ENCODE measurements around the gene SLC25A14. TPM values are rescaled to one million over a fixed set of nuclear protein-coding genes. Genes with fewer than 3 reads are reported as not detected.

SLC25A14 gene
- total RNA-seq, 1 donor from 2014 or later = 2.3 TPM

DNA sequence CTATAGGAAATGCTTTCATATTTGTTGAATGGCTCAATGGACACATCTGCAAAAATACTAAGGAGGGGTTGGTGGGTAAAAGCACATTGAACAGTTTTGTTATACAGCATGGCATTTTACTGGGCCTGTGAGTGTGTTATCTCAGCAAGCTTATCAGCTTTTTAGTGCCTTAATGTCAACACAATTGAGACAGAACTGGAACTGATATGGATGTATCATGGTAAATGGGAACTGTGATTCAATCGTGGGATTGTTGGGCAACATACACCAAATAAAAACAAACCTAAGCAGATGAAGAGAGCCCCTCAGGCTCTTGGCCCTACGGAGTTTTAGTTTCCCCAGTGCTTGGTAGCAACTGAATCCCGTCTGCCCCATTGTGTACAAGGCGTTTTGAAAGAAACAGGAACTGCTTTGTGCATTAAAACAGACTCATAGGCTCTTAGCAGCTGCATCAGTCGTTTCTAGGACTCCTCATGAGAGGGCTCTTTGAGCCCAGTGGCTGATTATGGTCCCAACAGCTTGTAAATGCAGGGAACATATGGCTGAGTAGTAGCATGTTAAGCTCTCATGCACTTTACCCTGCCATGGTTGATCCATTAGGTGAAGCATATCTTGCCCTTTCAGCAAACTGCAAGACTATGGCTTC is 38.4 kb downstream of the SLC25A14 start:
- ATAC-seq = no peak
- DNase-seq (ENCODE audit: low spot score) = no peak

DNA sequence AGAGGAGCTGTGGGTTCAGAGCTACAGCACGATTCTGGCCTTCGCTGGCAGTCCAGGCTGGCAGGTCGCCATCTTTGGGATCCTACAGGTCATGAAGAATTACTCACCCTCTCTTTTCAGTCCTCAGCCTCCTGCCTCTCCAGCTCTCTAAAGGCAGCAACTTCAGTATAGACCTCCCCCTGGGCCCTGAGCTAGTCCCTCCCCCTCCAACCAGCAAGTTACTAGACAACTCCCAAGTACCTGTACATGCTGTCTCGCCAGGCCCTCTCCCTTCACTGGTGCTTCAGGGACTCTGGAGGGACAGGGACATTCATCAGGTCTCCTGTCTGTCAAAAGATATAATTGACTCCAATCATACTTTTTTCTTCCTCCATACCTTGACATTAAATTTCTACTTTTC is 45.8 kb downstream of the SLC25A14 start, which contains the start of gene GPR119:
TSS of gene GPR119 (minus strand) at position 155 of the 400 bp plus-strand sequence. CDS start 227 bp downstream, outside the sequence.
- no peak for DNase-seq (ENCODE audit: low spot score)
- ATAC-seq = no peak

DNA sequence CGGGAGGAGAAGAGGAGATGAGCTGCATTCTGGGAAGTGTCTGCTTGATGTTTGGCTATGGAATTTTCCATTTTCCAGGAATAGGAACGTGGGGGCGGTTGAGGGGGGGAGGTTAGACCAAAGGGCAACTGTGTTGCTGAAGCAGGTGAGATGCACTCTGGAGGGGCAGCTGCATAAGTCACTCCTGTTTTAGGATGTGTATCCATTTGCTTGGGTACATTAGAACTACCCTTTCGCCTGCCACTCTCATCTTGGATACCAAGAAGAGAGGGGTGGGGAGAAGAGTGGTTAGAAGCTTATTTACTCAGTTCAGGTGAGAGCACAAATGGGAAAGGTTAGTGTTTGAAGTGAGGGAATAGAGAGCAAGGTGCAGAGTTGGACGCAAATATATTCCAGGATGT is 46.7 kb downstream of the SLC25A14 start:
- no peak for ATAC-seq

DNA sequence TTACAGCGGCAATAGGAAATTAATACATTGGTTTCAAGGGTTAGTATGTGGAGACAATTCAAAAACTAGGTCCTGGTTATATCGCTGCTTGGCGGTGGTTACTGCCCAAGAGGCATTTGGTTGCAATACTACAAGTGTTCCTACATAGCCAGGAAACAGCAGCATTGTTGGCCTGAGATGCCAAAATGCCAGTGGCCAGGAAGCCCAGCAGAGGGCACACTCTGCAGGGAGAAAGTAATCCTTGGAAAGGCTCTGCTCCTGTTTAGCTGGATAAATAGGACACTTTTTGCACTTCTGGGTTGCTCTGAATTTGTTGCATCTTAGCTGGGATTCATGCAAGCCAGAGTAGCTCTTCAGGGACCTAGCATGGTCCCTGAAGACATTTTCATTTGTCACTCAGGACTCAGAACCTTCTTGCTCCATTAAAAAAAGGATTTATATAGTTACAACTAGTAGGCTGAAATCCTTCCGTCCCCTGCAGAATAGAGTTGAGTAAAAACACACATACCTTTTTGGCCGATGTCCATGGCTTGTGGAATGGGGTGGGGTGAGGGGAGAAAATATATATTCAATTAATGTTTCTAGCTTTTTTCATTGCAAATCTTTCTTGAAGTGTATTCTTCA is 53.8 kb downstream of the SLC25A14 start:
- ATAC-seq = peak; percentile 97
- peak; percentile 51 for DNase-seq (ENCODE audit: low spot score)

More for the DNA sequence above, 46.7 kb downstream of the SLC25A14 start:
- no peak for DNase-seq (ENCODE audit: low spot score)

DNA sequence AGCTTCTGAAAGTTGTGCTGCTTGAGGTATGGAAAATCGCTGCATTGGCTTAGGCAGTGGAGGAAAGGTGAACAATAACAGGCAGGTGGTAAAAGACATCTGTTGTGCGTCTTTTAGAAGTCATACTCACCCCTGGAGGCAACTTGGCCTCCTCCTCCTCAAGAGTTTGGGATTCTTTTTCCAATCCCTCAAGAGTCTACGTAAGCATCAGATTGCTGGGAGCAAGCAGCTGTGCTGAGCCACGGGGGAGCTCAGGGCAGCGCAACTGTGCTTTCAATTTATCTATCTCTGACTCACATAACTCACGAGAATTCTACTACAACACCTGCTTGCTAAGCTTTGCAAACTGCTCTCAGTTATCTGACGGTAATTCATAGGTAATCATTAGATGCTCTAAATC is 55.6 kb downstream of the SLC25A14 start:
- ATAC-seq (no peak), DNase-seq (ENCODE audit: low spot score) (no peak)

DNA sequence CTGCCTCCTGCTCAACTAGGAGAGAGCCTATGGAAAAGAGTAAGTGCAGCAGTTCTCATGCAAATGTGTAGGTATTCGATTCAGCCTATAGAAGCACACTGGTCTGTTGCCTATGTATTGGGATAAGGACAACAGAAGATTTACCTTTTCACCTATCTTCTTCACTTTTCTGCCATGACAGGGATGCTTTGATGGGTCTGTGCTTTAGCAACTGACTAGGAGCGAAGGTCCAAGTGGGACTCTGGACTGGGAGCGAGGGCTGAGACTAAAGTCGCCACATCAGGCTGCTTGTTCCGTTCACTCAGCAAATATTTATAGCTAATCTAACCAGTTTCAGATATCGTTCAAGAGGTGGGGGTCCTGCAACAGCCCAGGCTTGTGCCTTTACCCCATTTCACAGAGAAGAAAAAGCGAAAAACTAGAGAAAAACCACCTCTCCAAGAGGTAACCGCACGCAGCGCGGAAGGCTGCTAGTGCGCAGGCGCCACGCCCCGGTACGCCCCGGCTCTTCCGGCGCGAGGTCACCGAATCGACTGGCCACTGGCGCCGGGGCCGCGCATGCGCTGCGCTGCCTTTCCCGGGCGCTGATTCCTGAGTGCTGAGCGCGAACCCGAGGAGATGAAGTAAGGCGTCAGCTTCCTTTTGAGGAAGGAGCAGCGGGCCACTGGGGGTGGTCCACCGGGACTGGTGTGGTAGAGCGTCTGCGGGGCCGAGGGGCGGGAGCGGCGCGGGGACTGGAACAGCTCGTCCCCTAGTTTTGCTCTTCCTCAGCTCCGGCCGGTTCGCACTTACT is 61.9 kb downstream of the SLC25A14 start, which contains the start of gene RBMX2:
TSS of gene RBMX2 (plus strand) at position 573 of the 793 bp plus-strand sequence. CDS start at position 619, 46 bp downstream.
- DNase-seq (ENCODE audit: low spot score) = peak; percentile 78
- peak; percentile 99 for ATAC-seq

DNA sequence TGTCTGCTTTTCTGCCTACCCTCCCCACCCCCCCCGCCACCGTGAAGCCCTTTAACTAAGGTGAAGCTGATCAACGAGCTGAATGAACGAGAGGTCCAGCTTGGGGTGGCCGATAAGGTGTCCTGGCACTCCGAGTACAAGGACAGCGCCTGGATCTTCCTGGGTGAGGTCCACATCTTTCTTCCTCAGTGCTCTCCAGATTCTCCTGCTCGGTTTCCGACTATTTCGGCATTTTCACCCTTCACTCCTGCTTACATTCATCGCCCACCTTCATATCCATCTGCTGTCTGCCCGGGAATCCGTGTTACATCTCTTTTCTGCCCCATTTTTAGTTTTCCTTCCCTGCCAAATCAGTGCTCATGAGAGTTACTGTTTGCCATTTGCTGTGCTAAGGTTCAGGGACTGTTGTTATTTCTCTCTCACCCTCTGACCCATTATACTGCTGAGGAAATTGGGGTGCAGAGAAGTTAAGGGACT is 62.5 kb downstream of the SLC25A14 start:
- DNase-seq (ENCODE audit: low spot score) (no peak), ATAC-seq (no peak)

DNA sequence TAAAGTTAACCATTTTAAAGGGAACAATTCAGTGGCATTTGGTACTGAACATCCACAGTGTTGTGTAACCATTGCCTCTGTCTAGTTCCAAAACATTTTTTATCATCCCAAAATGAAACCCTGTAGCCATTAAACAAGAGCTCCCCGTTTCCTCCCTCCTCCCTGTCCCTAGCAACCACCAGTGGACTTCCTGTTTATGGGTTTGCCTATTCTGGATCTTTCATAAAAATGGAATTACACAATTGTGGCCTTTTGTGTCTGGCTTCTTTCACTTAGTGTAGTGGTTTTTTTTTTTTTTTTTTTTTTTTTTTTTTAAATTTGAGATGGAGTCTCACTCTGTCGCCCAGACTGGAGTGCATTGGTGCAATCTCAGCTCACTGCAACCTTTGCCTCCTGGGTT is 73.7 kb downstream of the SLC25A14 start:
- ATAC-seq = no peak

DNA sequence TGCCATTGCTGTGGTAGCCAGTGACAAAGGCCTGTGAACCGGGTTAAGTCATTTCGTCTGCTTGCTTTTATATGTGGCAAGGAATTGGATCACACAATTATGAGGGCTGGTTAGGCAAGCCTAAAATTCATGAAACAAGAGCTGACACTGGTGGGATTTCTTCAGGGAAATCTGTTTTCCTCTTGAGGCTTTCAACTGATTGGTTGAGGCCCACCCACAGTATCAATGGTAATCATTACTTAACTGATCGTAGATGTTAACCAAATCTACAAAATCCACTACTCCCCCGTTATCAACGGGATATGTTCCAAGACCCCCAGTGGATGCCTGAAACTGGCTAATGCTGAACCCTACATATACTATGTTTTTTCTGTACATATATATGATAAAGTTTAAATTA is 75.1 kb downstream of the SLC25A14 start:
- ATAC-seq (no peak), DNase-seq (ENCODE audit: low spot score) (no peak)

More for the DNA sequence above, 73.7 kb downstream of the SLC25A14 start:
- no peak for DNase-seq (ENCODE audit: low spot score)

DNA sequence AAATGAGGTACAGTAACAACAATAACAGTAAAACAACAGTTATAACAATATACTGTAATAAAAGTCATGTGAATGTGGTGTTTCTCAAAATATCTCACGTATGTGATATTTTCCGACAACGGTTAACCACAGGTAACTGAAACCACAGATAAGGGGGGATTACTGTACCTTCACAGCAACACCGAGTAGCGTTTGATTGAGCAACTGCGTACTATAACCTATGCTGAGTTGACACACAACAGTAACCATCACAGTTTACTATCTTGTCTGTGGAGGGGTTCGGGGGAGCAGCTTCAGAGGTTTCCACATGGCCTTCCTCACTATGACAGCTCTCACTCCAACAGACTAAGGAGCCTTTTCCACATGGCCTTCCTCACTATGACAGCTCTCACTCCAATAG is 75.5 kb downstream of the SLC25A14 start:
- DNase-seq (ENCODE audit: low spot score) (no peak), ATAC-seq (no peak)

DNA sequence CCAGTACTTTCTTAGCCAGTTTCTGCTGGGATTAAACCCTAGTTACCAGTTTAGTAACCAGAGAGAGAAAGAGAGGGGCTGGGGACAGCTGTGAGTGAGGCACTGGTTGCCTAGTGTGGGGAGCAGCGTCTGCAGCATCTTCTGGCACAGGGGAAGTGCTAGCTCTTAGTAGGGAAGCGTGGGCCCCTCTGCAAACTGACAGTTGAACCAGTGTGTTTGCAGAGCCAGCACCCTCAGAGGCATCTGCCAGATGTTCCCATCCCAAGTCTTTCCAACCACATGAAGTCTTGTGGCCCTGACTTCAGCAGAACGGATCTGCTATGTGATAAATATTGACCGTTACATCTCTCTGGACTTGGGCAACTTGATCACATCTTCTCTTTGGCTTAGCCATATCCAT is 77.1 kb downstream of the SLC25A14 start:
- ATAC-seq = no peak
- no peak for DNase-seq (ENCODE audit: low spot score)

DNA sequence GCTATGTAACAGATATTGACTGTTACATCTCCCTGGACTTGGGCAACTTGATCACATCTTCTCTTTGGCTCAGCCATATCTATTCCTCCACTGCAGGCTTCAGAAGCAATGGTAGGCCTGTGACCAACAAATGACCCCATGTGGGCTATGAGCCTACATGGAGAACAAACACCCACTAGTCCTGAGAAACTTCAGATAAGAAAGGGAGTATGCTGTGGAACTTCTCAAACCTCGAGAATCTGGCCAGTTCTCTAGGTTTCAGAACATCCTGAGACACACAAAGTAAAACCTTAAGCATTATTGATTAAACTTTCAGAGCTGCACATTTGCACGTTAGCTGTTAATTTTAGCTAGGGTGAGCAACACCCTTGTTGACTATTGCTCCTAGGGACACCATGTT is 78.3 kb downstream of the SLC25A14 start:
- ATAC-seq (no peak), DNase-seq (ENCODE audit: low spot score) (no peak)

DNA sequence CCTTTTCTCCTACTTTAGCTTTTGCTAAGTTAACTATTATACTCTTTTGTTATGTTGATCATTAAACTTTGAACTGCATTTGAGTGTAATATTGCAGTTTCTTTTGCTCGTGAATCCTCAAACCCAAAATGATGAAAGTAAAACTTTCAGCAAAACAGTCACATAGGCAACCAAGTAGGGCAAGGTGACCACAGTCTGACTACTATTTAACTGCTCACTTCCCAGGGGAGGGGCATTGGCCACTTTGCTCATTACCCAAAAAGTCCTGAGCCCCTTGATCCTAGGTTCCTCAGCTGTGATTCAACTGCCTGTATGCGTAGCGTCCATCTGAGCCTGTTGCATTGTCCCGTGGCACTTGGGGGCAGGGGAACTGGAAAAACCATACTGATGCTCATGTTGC is 79.0 kb downstream of the SLC25A14 start:
- DNase-seq (ENCODE audit: low spot score) (no peak), ATAC-seq (no peak)

DNA sequence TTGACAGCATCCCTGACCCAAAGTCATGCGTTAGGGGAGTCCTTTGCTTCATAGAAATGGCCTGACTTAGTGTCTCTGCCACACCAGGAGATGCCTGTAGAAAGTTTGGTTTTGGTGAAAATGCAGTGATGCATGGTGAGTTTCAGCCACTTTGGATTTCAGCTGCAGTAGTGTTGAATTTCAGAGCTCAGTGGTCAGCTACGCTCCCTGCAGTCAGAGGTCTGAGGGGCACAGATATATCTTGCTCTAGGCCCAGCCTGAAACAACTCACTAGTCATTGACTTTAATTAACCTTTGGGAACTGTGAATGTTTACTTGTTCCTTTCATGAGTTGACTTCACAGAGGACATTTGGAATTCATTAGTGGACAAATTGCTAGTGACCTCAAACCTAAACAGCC is 79.5 kb downstream of the SLC25A14 start:
- DNase-seq (ENCODE audit: low spot score) (no peak), ATAC-seq (no peak)

Other genes starting within 250 kb of the SLC25A14 start
- gene ELF4, start 229.4 kb upstream of the SLC25A14 start, total RNA-seq = 1.4 TPM
- gene AIFM1, start 174.1 kb upstream of the SLC25A14 start, total RNA-seq = 89.5 TPM
- 0.15 TPM for gene RAB33A, start 168.0 kb upstream of the SLC25A14 start, total RNA-seq
- gene ZNF280C, start 71.0 kb upstream of the SLC25A14 start, total RNA-seq = 1.1 TPM
- not detected for gene GPR119, start 45.8 kb downstream of the SLC25A14 start, total RNA-seq
- 5.7 TPM for gene RBMX2, start 62.1 kb downstream of the SLC25A14 start, total RNA-seq

Data from left lobe of liver (tissue), 2 donors.